ENCODE results near the gene NLN. TPM values are rescaled to one million over a fixed set of nuclear protein-coding genes. Genes with fewer than 3 reads are reported as not detected.

Gene NLN
- total RNA-seq, 4 donors from 2014 or later, result 8.7 to 11.9 (median 9.1) TPM

DNA sequence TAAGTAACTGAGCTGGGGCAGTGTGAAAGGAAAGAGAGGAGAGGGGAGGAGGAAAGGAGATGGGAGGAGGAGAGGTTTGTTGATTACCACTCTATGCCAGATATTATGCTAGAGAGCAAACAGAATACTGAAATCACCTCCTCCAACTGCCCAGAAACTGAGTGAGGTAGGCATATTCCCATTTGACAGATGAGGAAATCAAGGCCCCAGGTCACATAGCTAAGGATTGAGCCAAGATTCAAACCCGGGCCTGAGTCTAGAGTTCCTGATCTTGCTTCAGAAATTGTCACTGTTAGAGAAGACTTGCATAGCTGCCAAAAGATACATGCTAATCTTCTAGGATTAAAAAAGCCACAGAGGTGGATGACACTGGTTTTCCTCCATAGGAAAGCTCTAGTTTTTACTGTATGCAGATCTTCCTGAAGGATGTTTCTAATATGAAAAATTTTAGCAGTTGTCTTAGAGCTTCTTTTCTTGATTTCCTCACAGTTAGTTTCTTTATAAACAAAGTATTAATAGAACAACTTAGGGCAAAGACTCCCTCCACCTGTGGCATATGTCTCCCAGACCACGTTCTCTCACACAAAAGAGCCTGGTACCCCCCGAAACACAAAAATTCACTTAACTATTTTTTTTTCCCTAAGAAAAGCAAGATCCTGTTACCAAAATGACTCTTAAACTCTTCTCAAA lies 97.4 kb downstream of the NLN start:
- WGBS, result 52% methylated on average over 3 of the region's 3 CpGs
- TF ChIP-seq POLR2AphosphoS5 (IDR thresholded peaks at IDR 0.05), result no peak
- TF ChIP-seq POLR2A (IDR thresholded peaks at IDR 0.05; ENCODE audit: low read depth), result no peak
- Histone ChIP-seq H3K36me3 (peaks cover 0 to 14% (median 0%) of the 10 kb centered on the region in 4 donors), H3K27me3 (no peaks in the 10 kb centered on the region), H3K9me3 (no peaks in the 10 kb centered on the region), H3K4me3 (no peak overlapping the region), H3K27ac (replicated peaks in 1 of 4) (no peak overlapping the region), H3K4me1 (no peaks in the 10 kb centered on the region)
- intact Hi-C loops (cut with DNase I), result no loop called here
- no peak for DNase-seq (ENCODE audit: extremely low spot score)

DNA sequence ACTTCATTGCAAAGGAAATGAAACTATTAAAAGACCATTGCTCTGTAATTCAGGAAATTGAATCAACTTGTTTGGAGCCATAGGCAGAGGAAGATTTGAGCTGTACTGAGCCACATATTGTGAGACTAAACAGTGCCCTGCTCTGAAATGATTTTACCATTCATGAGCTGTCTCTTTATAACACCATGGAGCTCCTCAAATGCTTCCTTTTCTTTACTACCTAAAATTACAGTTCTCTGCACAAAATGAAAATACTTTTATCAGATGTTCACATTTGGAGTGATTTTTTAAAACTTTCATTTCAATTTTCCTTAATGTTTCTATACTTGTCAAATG lies 97.9 kb downstream of the NLN start:
- TF ChIP-seq POLR2AphosphoS5 (IDR thresholded peaks at IDR 0.05) (no peak), POLR2A (IDR thresholded peaks at IDR 0.05; ENCODE audit: low read depth) (no peak), EP300 (IDR thresholded peaks at IDR 0.05) (no peak)
- TF ChIP-seq, protein P1, sequence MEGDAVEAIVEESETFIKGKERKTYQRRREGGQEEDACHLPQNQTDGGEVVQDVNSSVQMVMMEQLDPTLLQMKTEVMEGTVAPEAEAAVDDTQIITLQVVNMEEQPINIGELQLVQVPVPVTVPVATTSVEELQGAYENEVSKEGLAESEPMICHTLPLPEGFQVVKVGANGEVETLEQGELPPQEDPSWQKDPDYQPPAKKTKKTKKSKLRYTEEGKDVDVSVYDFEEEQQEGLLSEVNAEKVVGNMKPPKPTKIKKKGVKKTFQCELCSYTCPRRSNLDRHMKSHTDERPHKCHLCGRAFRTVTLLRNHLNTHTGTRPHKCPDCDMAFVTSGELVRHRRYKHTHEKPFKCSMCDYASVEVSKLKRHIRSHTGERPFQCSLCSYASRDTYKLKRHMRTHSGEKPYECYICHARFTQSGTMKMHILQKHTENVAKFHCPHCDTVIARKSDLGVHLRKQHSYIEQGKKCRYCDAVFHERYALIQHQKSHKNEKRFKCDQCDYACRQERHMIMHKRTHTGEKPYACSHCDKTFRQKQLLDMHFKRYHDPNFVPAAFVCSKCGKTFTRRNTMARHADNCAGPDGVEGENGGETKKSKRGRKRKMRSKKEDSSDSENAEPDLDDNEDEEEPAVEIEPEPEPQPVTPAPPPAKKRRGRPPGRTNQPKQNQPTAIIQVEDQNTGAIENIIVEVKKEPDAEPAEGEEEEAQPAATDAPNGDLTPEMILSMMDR (IDR thresholded peaks at IDR 0.05), result no peak
- no peaks in the 10 kb centered on the region for H3K27me3 ChIP-seq
- intact Hi-C loops (cut with DNase I), result no loop called here
- no peaks in the 10 kb centered on the region for H3K4me1 ChIP-seq
- H3K4me3 ChIP-seq, result no peak overlapping the region
- peaks cover 0 to 14% (median 0%) of the 10 kb centered on the region in 4 donors for H3K36me3 ChIP-seq
- DNase-seq (ENCODE audit: extremely low spot score), result no peak
- H3K27ac ChIP-seq (replicated peaks in 1 of 4), result no peak overlapping the region
- no peaks in the 10 kb centered on the region for H3K9me3 ChIP-seq

DNA sequence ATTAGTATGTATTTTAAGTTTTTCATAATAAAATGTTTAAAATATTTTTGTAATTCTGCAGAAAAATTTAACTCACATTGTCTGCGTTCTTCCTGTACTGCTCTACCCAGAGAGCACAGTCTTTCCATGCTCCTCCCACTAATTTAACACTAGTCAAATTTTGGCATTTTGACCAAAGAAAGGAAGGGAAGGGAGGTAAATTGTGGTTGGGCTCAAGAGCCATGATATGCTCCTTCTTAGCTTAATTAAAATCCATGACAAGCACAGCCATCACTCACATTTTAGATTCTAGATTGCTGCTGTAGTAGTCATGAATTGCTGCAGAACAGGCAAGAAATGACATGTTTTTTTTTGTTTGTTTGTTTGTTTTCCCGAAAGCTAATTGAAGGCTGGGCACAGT lies 98.4 kb downstream of the NLN start:
- no peaks in the 10 kb centered on the region for H3K4me1 ChIP-seq
- no peaks in the 10 kb centered on the region for H3K9me3 ChIP-seq
- peaks cover 0 to 13% (median 0%) of the 10 kb centered on the region in 4 donors for H3K36me3 ChIP-seq
- intact Hi-C loops (cut with DNase I), result no loop called here
- no peak for TF ChIP-seq POLR2A (IDR thresholded peaks at IDR 0.05; ENCODE audit: low read depth)
- TF ChIP-seq POLR2AphosphoS5 (IDR thresholded peaks at IDR 0.05), result no peak
- no peak for TF ChIP-seq EP300 (IDR thresholded peaks at IDR 0.05)
- TF ChIP-seq, protein P1 (IDR thresholded peaks at IDR 0.05), result no peak
- no peaks in the 10 kb centered on the region for H3K27me3 ChIP-seq
- no peak overlapping the region for H3K4me3 ChIP-seq
- 89% methylated on average over 2 of the region's 2 CpGs for WGBS
- no peak overlapping the region for H3K27ac ChIP-seq (replicated peaks in 1 of 4)
- DNase-seq (ENCODE audit: extremely low spot score), result no peak

DNA sequence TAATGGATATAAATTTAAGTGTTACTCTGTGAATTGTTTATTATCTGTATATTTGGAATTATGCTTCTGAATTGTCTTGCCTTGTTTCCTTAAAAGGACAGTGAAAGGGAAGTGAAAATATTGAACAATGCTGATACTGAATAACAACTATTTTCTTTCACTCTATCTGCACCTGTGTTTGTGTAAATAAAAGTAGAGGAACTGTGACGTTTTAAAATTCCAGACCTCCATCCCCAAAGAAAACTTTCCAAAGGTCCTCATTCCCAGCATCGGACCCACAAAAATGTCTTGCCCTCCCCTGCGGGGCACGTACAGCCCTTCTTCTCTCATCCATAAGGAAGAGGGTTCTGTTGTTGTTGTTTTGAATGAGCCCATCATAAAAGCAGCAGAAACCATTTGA lies 100.0 kb downstream of the NLN start:
- WGBS, result 85% methylated on average over 4 of the region's 4 CpGs
- intact Hi-C loops (cut with DNase I), result no loop called here
- Histone ChIP-seq H3K4me1 (no peaks in the 10 kb centered on the region), H3K27me3 (no peaks in the 10 kb centered on the region), H3K27ac (replicated peaks in 1 of 4) (no peak overlapping the region), H3K9me3 (no peaks in the 10 kb centered on the region), H3K4me3 (no peak overlapping the region), H3K36me3 (peaks cover 0 to 7% (median 0%) of the 10 kb centered on the region in 4 donors)
- no peak for DNase-seq (ENCODE audit: extremely low spot score)
- TF ChIP-seq EP300 (IDR thresholded peaks at IDR 0.05), result no peak

DNA sequence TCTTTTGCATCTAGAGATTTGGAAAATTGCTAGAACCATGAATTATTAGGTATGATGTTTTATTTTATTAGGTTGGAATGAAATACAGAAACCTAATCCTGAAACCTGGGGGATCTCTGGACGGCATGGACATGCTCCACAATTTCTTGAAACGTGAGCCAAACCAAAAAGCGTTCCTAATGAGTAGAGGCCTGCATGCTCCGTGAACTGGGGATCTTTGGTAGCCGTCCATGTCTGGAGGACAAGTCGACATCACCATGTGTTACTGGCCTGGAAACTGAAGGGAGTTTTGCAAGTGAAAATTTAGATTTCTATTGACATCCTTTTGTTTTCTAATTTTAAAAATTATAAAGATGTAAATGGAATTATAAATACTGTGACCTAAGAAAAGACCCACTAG lies 100.7 kb downstream of the NLN start:
- H3K4me1 ChIP-seq, result peaks cover 0 to 1% (median 0%) of the 10 kb centered on the region in 4 donors
- H3K27ac ChIP-seq (replicated peaks in 1 of 4), result no peak overlapping the region
- TF ChIP-seq POLR2A (IDR thresholded peaks at IDR 0.05; ENCODE audit: low read depth) (no peak), POLR2AphosphoS5 (IDR thresholded peaks at IDR 0.05) (no peak), EP300 (IDR thresholded peaks at IDR 0.05) (no peak)
- TF ChIP-seq, protein P1 (IDR thresholded peaks at IDR 0.05), result no peak
- DNase-seq (ENCODE audit: extremely low spot score), result no peak
- no peaks in the 10 kb centered on the region for H3K27me3 ChIP-seq
- intact Hi-C loops (cut with DNase I), result no loop called here
- no peaks in the 10 kb centered on the region for H3K9me3 ChIP-seq
- peaks cover 0 to 4% (median 0%) of the 10 kb centered on the region in 4 donors for H3K36me3 ChIP-seq
- WGBS, result 82% methylated on average over 6 of the region's 6 CpGs
- no peak overlapping the region for H3K4me3 ChIP-seq

DNA sequence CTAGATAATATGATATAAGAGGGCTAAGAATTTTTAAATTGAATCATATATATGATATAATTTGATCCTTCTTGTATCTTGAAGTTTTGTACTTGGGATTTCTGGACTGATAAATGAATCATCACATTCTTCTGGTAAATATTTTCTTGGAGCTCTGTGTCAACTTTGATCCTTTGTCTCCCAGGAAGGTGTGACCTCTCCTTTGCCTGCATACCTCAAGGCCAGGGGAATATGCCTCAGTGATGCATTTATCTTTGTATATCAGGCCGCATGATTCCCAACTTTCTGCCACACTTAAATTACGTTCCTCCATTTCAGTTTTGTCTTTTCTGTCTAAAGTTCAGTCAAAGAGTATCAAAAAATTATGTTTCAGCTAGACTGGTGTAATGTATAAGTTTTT lies 101.2 kb downstream of the NLN start:
- 99% methylated on average over 2 of the region's 2 CpGs for WGBS
- Histone ChIP-seq H3K9me3 (no peaks in the 10 kb centered on the region), H3K36me3 (no peaks in the 10 kb centered on the region), H3K4me1 (peaks cover 0 to 3% (median 0%) of the 10 kb centered on the region in 4 donors), H3K27me3 (no peaks in the 10 kb centered on the region), H3K27ac (replicated peaks in 1 of 4) (no peak overlapping the region), H3K4me3 (no peak overlapping the region)
- intact Hi-C loops (cut with DNase I), result no loop called here
- DNase-seq (ENCODE audit: extremely low spot score), result no peak
- TF ChIP-seq EP300 (IDR thresholded peaks at IDR 0.05), result no peak
- no peak for TF ChIP-seq POLR2A (IDR thresholded peaks at IDR 0.05; ENCODE audit: low read depth)
- TF ChIP-seq, protein P1 (IDR thresholded peaks at IDR 0.05), result no peak
- TF ChIP-seq POLR2AphosphoS5 (IDR thresholded peaks at IDR 0.05), result no peak
